ENCODE data around the gene RASA2. TPM values are rescaled to one million over a fixed set of nuclear protein-coding genes. Genes with fewer than 3 reads are reported as not detected.

Gene RASA2
- total and polyA plus RNA-seq, 10 of the 15 experiments (the other 5 are each of a cell fraction or from before 2014, with no cell fraction given), result 1.9 to 9.4 (median 7.2) TPM

GRCh38 chr3:141466633-141467169 is 20.1 kb upstream of the RASA2 start:
- SMC1A ChIA-PET (ENCODE audit: uncharacterized antibody, unreplicated experiment), result interaction anchor here (1.1 kb wide), 1 partner anchor 95 kb away, joined by 3 read pairs; no protein-coding TSS in a partner anchor
- H3K4me2 ChIP-seq (ENCODE audit: control insufficient read depth, insufficient read depth), result no peak overlapping the region
- no peak overlapping the region for H2AFZ ChIP-seq (ENCODE audit: control insufficient read depth, low read depth, low read length)
- POLR2A ChIA-PET, result no interaction called here
- H3K9ac ChIP-seq (ENCODE audit: control insufficient read depth, insufficient read depth, low read length), result no peak overlapping the region
- H3K4me1 ChIP-seq (ENCODE audit: control insufficient read depth, insufficient read depth, low read length), result peaks cover 3% of the 10 kb centered on the region; the same call in 1 of the 2 replicates
- H3K79me2 ChIP-seq (ENCODE audit: control insufficient read depth, insufficient read depth, low read length), result no peaks in the 10 kb centered on the region
- BruUV-seq (replicated peaks), result no TSS peak
- CTCF ChIA-PET, result interaction anchor here (1.0 to 1.1 kb wide), 2 partner anchors 95 to 106 kb away, joined by 3 read pairs; no protein-coding TSS in a partner anchor
- no peak for ATAC-seq
- peaks cover 12% of the 10 kb centered on the region for H3K9me3 ChIP-seq (replicated peaks; ENCODE audit: control insufficient read depth, insufficient read depth, low read length)
- H4K20me1 ChIP-seq (ENCODE audit: control insufficient read depth, insufficient read depth), result no peaks in the 10 kb centered on the region
- 76% methylated on average over 3 of the region's 3 CpGs for WGBS (ENCODE audit: insufficient coverage, insufficient replicate concordance, low lambda C conversion rate, missing lambda C conversion rate)
- H3K36me3 ChIP-seq (ENCODE audit: control insufficient read depth in 2 of 2, insufficient read depth in 2 of 2, low read length in 1 of 2), result no peaks in the 10 kb centered on the region
- H3K27ac ChIP-seq (ENCODE audit: control insufficient read depth, insufficient read depth), result no peak overlapping the region
- FAIRE-seq, result no peak
- RAD21 ChIA-PET (ENCODE audit: unreplicated experiment), result no interaction called here
- intact Hi-C loops (cut with micrococcal nuclease; ENCODE audit: unreplicated experiment), result no loop called here
- no peaks in the 10 kb centered on the region for H3K27me3 ChIP-seq (replicated peaks in 1 of 2; ENCODE audit: control insufficient read depth in 2 of 2, insufficient read depth in 2 of 2, low read length in 1 of 2)
- no peak overlapping the region for H3K4me3 ChIP-seq
- no peak for DNase-seq (ENCODE audit: low read depth, low spot score)
- in situ Hi-C loops (cut with MboI), result loop anchor here (10.0 kb wide), 1 partner anchor 408 kb away; the partner anchor contains the start of gene ATP1B3
- TF ChIP-seq, protein P1, sequence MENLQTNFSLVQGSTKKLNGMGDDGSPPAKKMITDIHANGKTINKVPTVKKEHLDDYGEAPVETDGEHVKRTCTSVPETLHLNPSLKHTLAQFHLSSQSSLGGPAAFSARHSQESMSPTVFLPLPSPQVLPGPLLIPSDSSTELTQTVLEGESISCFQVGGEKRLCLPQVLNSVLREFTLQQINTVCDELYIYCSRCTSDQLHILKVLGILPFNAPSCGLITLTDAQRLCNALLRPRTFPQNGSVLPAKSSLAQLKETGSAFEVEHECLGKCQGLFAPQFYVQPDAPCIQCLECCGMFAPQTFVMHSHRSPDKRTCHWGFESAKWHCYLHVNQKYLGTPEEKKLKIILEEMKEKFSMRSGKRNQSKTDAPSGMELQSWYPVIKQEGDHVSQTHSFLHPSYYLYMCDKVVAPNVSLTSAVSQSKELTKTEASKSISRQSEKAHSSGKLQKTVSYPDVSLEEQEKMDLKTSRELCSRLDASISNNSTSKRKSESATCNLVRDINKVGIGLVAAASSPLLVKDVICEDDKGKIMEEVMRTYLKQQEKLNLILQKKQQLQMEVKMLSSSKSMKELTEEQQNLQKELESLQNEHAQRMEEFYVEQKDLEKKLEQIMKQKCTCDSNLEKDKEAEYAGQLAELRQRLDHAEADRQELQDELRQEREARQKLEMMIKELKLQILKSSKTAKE (IDR thresholded peaks at IDR 0.05; ENCODE audit: low read depth, poor library complexity, severe bottlenecking), result no peak
- TF ChIP-seq RFX5 (IDR thresholded peaks at IDR 0.05; ENCODE audit: low read depth, low read length), result no peak
- TF ChIP-seq, protein P2, sequence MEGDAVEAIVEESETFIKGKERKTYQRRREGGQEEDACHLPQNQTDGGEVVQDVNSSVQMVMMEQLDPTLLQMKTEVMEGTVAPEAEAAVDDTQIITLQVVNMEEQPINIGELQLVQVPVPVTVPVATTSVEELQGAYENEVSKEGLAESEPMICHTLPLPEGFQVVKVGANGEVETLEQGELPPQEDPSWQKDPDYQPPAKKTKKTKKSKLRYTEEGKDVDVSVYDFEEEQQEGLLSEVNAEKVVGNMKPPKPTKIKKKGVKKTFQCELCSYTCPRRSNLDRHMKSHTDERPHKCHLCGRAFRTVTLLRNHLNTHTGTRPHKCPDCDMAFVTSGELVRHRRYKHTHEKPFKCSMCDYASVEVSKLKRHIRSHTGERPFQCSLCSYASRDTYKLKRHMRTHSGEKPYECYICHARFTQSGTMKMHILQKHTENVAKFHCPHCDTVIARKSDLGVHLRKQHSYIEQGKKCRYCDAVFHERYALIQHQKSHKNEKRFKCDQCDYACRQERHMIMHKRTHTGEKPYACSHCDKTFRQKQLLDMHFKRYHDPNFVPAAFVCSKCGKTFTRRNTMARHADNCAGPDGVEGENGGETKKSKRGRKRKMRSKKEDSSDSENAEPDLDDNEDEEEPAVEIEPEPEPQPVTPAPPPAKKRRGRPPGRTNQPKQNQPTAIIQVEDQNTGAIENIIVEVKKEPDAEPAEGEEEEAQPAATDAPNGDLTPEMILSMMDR (IDR thresholded peaks at IDR 0.05 in 2 of 3, conservative IDR thresholded peaks at IDR 0.05 in 1 of 3; ENCODE audit: control insufficient read depth in 2 of 3, extremely low read depth in 1 of 3, insufficient read depth in 1 of 3, low read depth in 3 of 3, low read length in 3 of 3), result no peak
- TF ChIP-seq, protein P3, sequence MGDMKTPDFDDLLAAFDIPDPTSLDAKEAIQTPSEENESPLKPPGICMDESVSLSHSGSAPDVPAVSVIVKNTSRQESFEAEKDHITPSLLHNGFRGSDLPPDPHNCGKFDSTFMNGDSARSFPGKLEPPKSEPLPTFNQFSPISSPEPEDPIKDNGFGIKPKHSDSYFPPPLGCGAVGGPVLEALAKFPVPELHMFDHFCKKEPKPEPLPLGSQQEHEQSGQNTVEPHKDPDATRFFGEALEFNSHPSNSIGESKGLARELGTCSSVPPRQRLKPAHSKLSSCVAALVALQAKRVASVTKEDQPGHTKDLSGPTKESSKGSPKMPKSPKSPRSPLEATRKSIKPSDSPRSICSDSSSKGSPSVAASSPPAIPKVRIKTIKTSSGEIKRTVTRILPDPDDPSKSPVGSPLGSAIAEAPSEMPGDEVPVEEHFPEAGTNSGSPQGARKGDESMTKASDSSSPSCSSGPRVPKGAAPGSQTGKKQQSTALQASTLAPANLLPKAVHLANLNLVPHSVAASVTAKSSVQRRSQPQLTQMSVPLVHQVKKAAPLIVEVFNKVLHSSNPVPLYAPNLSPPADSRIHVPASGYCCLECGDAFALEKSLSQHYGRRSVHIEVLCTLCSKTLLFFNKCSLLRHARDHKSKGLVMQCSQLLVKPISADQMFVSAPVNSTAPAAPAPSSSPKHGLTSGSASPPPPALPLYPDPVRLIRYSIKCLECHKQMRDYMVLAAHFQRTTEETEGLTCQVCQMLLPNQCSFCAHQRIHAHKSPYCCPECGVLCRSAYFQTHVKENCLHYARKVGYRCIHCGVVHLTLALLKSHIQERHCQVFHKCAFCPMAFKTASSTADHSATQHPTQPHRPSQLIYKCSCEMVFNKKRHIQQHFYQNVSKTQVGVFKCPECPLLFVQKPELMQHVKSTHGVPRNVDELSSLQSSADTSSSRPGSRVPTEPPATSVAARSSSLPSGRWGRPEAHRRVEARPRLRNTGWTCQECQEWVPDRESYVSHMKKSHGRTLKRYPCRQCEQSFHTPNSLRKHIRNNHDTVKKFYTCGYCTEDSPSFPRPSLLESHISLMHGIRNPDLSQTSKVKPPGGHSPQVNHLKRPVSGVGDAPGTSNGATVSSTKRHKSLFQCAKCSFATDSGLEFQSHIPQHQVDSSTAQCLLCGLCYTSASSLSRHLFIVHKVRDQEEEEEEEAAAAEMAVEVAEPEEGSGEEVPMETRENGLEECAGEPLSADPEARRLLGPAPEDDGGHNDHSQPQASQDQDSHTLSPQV (IDR thresholded peaks at IDR 0.05), result no peak
- TF ChIP-seq TARDBP (IDR thresholded peaks at IDR 0.05; ENCODE audit: borderline replicate concordance), result no peak
- TF ChIP-seq HDGF (IDR thresholded peaks at IDR 0.05), result no peak
- TF ChIP-seq IKZF1 (conservative IDR thresholded peaks at IDR 0.05), result no peak
- TF ChIP-seq, protein P4, sequence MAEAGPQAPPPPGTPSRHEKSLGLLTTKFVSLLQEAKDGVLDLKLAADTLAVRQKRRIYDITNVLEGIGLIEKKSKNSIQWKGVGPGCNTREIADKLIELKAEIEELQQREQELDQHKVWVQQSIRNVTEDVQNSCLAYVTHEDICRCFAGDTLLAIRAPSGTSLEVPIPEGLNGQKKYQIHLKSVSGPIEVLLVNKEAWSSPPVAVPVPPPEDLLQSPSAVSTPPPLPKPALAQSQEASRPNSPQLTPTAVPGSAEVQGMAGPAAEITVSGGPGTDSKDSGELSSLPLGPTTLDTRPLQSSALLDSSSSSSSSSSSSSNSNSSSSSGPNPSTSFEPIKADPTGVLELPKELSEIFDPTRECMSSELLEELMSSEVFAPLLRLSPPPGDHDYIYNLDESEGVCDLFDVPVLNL (IDR thresholded peaks at IDR 0.05; ENCODE audit: low read depth, low read length), result no peak
- no peak for TF ChIP-seq ZBTB33 (IDR thresholded peaks at IDR 0.05)
- TF ChIP-seq SMAD1 (IDR thresholded peaks at IDR 0.05; ENCODE audit: low read depth, partially characterized antibody), result no peak
- TF ChIP-seq WRNIP1 (IDR thresholded peaks at IDR 0.05; ENCODE audit: borderline replicate concordance, low read depth, low read length), result no peak
- no peak for TF ChIP-seq POLR2AphosphoS5 (IDR thresholded peaks at IDR 0.05; ENCODE audit: low read length)

Measured in GM12878 (cell line).